K562 (cell line): Measurements from ENCODE around the gene MRPL55. TPM values are rescaled to one million over a fixed set of nuclear protein-coding genes. Genes with fewer than 3 reads are reported as not detected.
A peak's percentile ranks its signal among the peaks of the same experiment; 100 is the strongest.

Experiments
- ATAC-seq: fragments of 200-7000 bp; cut with Tn5 transposase; 3 replicates; pipeline ENCODE4 v1.9.1; 2020; ENCODE audit warnings: moderate library complexity
- Bru-seq: library from RNA; stranded (reverse); fragments of 400-500 nt; gene quantifications from one replicate; lab custom pipeline; 2021; lab: Mats Ljungman, UMichigan
- BruChase-seq, 2 experiments: library from RNA; stranded (reverse); fragments of 400-500 nt; gene quantifications; one replicate each; lab custom pipeline; 2021; lab: Mats Ljungman, UMichigan
- BruUV-seq: library from RNA; stranded (reverse); fragments of 400-500 nt; replicated peaks from 2 replicates; lab custom pipeline; 2021; lab: Mats Ljungman, UMichigan
- CTCF ChIA-PET: fragments of 300-600 bp; formaldehyde crosslinking; extraction: SDS; loops from one replicate; lab custom pipeline; 2021; ENCODE audit warnings: low intra/inter-chr PET ratio; lab: Yijun Ruan, JAX
- POLR2A ChIA-PET: fragments of 300-600, 350-650 bp; sonication (Branson Sonifier 250); formaldehyde crosslinking; extraction: SDS; loops from one replicate; lab custom pipeline; 2021; ENCODE audit warnings: antibody characterized with exemption, inconsistent platforms; lab: Yijun Ruan, JAX
- DNase-seq, 4 experiments: peaks; one replicate each; pipeline versions ENCODE4 v3.0.0 to v3.0.0-alpha.2; 2011 to 2018; ENCODE audit warnings: low spot score in 3 of 4, mixed read lengths in 3 of 4; ENCODE audit errors: extremely low read depth in 1 of 4
- FAIRE-seq: peaks from 2 replicates; lab custom pipeline; 2011; peaks lifted over from hg19 to GRCh38; lab: Jason Lieb, UNC
- H2AFZ ChIP-seq: 2 replicates; pipeline ENCODE4 v1.6.0; 2011; ENCODE audit warnings: low read depth, low read length, control low read depth, inconsistent platforms
- H3K27ac ChIP-seq: fragments of 200-600 bp; 3 replicates; pipeline ENCODE4 v1.8.0; 2011; ENCODE audit warnings: low read depth, mild to moderate bottlenecking, control low read depth, inconsistent platforms, low read length, moderate library complexity, mixed read lengths; ENCODE audit errors: extremely low read depth
- H3K27me3 ChIP-seq, 2 experiments: fragments of 300-600 bp in 1 of 2; 2 replicates in 1 of 2; 3 replicates in 1 of 2; pipeline versions ENCODE4 v1.6.0 to v1.8.0; 2011; ENCODE audit warnings: inconsistent platforms in 2 of 2, low read length in 2 of 2, mild to moderate bottlenecking in 1 of 2, mixed read lengths in 1 of 2, moderate library complexity in 1 of 2; ENCODE audit not compliant: control insufficient read depth in 2 of 2, insufficient read depth in 2 of 2
- H3K36me3 ChIP-seq: fragments of 300-600 bp; 3 replicates; pipeline ENCODE4 v1.8.0; 2011; ENCODE audit warnings: mild to moderate bottlenecking, low read length, inconsistent platforms; ENCODE audit not compliant: control insufficient read depth, insufficient read depth
- H3K4me1 ChIP-seq, 2 experiments: fragments of 200-600 bp in 1 of 2; replicated peaks in 1 of 2; 2 replicates in 1 of 2; 3 replicates in 1 of 2; pipeline versions ENCODE4 v1.5.1 to v1.8.0; 2011; ENCODE audit warnings: inconsistent platforms in 2 of 2, low read length in 2 of 2, mild to moderate bottlenecking in 1 of 2, mixed read lengths in 1 of 2, moderate library complexity in 1 of 2; ENCODE audit not compliant: control insufficient read depth in 2 of 2, insufficient read depth in 2 of 2
- H3K4me2 ChIP-seq: 2 replicates; pipeline ENCODE4 v1.6.1; 2011; ENCODE audit warnings: low read length, control low read depth, inconsistent platforms, mixed read lengths; ENCODE audit not compliant: insufficient read depth
- H3K4me3 ChIP-seq: fragments of 200-600 bp; sonication (generic), shearing (Covaris generic); 2 replicates; pipeline ENCODE4 v1.5.1; 2016; ENCODE audit warnings: control low read depth, inconsistent platforms
- H3K79me2 ChIP-seq: fragments of 200-600 bp; 3 replicates; pipeline ENCODE4 v1.8.0; 2011; ENCODE audit warnings: low read length, inconsistent platforms; ENCODE audit not compliant: control insufficient read depth, insufficient read depth
- H3K9ac ChIP-seq, 2 experiments: 2 replicates each; pipeline versions ENCODE4 v1.6.0 to v1.6.1; 2011; ENCODE audit warnings: low read depth in 2 of 2, low read length in 2 of 2, control low read depth in 1 of 2, inconsistent platforms in 1 of 2, mild to moderate bottlenecking in 1 of 2, mixed read lengths in 1 of 2; ENCODE audit not compliant: insufficient read depth in 1 of 2
- H3K9me1 ChIP-seq: one replicate; pipeline ENCODE4 v1.6.0; 2011; ENCODE audit warnings: inconsistent platforms, mild to moderate bottlenecking, low read length, moderate library complexity; ENCODE audit not compliant: control insufficient read depth, insufficient read depth
- H3K9me3 ChIP-seq: replicated peaks from 2 replicates; pipeline ENCODE4 v1.5.1; 2011; ENCODE audit warnings: low read depth, low read length, inconsistent platforms; ENCODE audit not compliant: control insufficient read depth, insufficient read depth
- H4K20me1 ChIP-seq: replicated peaks from 2 replicates; pipeline ENCODE4 v1.6.1; 2011; ENCODE audit warnings: low read length, inconsistent platforms, mixed read lengths; ENCODE audit not compliant: control insufficient read depth, insufficient read depth
- AFF4 ChIP-seq: sonication (generic); formaldehyde crosslinking; IDR thresholded peaks from 2 replicates; pipeline ENCODE4 v1.8.0; 2023; ENCODE audit warnings: mild to moderate bottlenecking, missing genetic modification reagents
- BMI1 ChIP-seq: fragments of 150-350 bp; IDR thresholded peaks from 2 replicates; pipeline ENCODE4 v1.6.1; 2014; ENCODE audit warnings: low read length
- DPF2 ChIP-seq: fragments of 450-650 bp; IDR thresholded peaks from 2 replicates; pipeline ENCODE4 v1.6.1; 2016
- IRF2 ChIP-seq: sonication (generic); formaldehyde crosslinking; IDR thresholded peaks from 2 replicates; pipeline ENCODE4 v1.8.1; 2022; ENCODE audit warnings: mild to moderate bottlenecking, missing genetic modification reagents
- RBM17 ChIP-seq: fragments of 200-400 bp; formaldehyde crosslinking; IDR thresholded peaks from 2 replicates; pipeline ENCODE4 v1.6.1; 2017; ENCODE audit warnings: low read depth, mild to moderate bottlenecking, low read length, borderline replicate concordance
- STAT6 ChIP-seq: sonication (generic); formaldehyde crosslinking; IDR thresholded peaks from 2 replicates; pipeline ENCODE4 v1.8.1; 2023; ENCODE audit warnings: mild to moderate bottlenecking, missing genetic modification reagents
- WGBS: fragments of 100-300 bp; shearing (Covaris generic); methylation state at CpG from one replicate; pipeline ENCODE4 v1.1.6; 2016; ENCODE audit warnings: low coverage, mixed read lengths; ENCODE audit not compliant: insufficient coverage; ENCODE audit errors: missing lambda C conversion rate; 5-methylcytosine and 5-hydroxymethylcytosine counted together
- in situ Hi-C: fragments of 300-500 bp; cut with MboI; formaldehyde crosslinking; loops from 4 replicates; pipeline ENCODE4 v1.15.0; 2018; ENCODE audit warnings: inconsistent platforms, mixed read lengths
- intact Hi-C: fragments of 100-400 bp; cut with micrococcal nuclease; formaldehyde crosslinking; loops from 2 replicates; pipeline ENCODE4 v1.14.2; 2022
- long read RNA-seq, 3 experiments: library from polyadenylated mRNA in 2 of 3; library from RNA in 1 of 3; unstranded in 2 of 3; stranded (forward) in 1 of 3; transcript quantifications; one replicate each; pipeline ENCODE4 v2.0.0, GENCODE V29; 2019 to 2022
- polyA minus RNA-seq, 3 experiments: library from RNA; depleted of rRNA, polyadenylated mRNA; stranded (reverse); fragments of >200 nt; gene quantifications; 2 replicates each; pipeline ENCODE4 v1.2.3, GENCODE V29; 2011
- polyA plus RNA-seq, 8 experiments: library from polyadenylated mRNA; depleted of rRNA in 4 of 8; stranded (reverse) in 5 of 8; unstranded in 3 of 8; fragments of >200 nt; fragmentation: Nextera tagmentation in 2 of 8; fragmentation: Illumina TruSeq in 1 of 8; extraction: Ambion mirVana in 2 of 8; extraction: Trizol in 1 of 8; gene quantifications; 2 replicates each; pipeline versions ENCODE4 v1.2.1 to v1.2.3, GENCODE V29; 2011 to 2014; ENCODE audit warnings: inconsistent platforms in 1 of 8, missing spikeins in 1 of 8
- total RNA-seq, 7 experiments: library from RNA; depleted of rRNA in 6 of 7; stranded (reverse); fragments of >200 nt in 6 of 7; fragmentation: Illumina TruSeq in 2 of 7; extraction: Trizol in 2 of 7; gene quantifications; 2 replicates each; pipeline versions ENCODE4 v1.2.1 to v1.2.3, GENCODE V29; 2011 to 2021; ENCODE audit warnings: low replicate concordance in 1 of 7

Gene MRPL55
- 49.1 and 124 TPM in 2 replicates for total RNA-seq (2011; cell fraction: chromatin; rRNA removed; ENCODE audit: low replicate concordance)
- total RNA-seq (2011; cell fraction: nucleolus; rRNA removed) = 125 and 127 TPM in 2 replicates
- total RNA-seq (2011; cell fraction: nucleoplasm; rRNA removed) = 91.0 and 99.2 TPM in 2 replicates
- total RNA-seq (2014; rRNA removed) = 228 and 230 TPM in 2 replicates
- 26.7 and 47.2 TPM in 2 replicates for total RNA-seq (2014; rRNA removed; fragmentation: Illumina TruSeq; extraction: Trizol)
- 83.8 and 90.1 TPM in 2 replicates for total RNA-seq (2015; rRNA removed; fragmentation: Illumina TruSeq; extraction: Trizol)
- total RNA-seq (2021) = 112 and 120 TPM in 2 replicates
- polyA plus RNA-seq (2011; rRNA removed) = 65.9 and 115 TPM in 2 replicates
- 142 and 334 TPM in 2 replicates for polyA plus RNA-seq (2011; cell fraction: cytosol; rRNA removed)
- polyA plus RNA-seq (2011; cell fraction: nucleus; rRNA removed) = 277 and 406 TPM in 2 replicates
- polyA plus RNA-seq (2012) = 90.3 and 111 TPM in 2 replicates
- polyA plus RNA-seq (2014; fragmentation: Illumina TruSeq; extraction: Trizol) = 81.0 and 93.0 TPM in 2 replicates
- 10 to 100 TPM; 34.9 to 77.0 TPM for polyA plus RNA-seq (2014; fragmentation: Nextera tagmentation; extraction: Ambion mirVana)
- 154 and 166 TPM in 2 replicates for polyA plus RNA-seq (2014; rRNA removed)
- polyA minus RNA-seq (2011; rRNA and poly(A)+ RNA removed) = 25.6 and 46.0 TPM in 2 replicates
- polyA minus RNA-seq (2011; cell fraction: cytosol; rRNA and poly(A)+ RNA removed) = 61.9 and 66.6 TPM in 2 replicates
- 48.2 and 76.1 TPM in 2 replicates for polyA minus RNA-seq (2011; cell fraction: nucleus; rRNA and poly(A)+ RNA removed)
- percentile 93 among the genes with signal in this experiment for Bru-seq, nascent RNA
- percentile 76 among the genes with signal in this experiment for BruChase-seq, experiment 1, labeled RNA remaining after a 2-hour chase
- BruChase-seq, experiment 2, labeled RNA remaining after a 6-hour chase = percentile 75 among the genes with signal in this experiment
- long read RNA-seq, experiment 1, transcript MRPL55-203 (5 exons, 744 nt) = minor isoform, 29 of 241 reads
- long read RNA-seq, experiment 1, transcript MRPL55-204 (4 exons, 661 nt) = major isoform, 39 of 241 reads
- long read RNA-seq, experiment 1, transcript MRPL55-201 (5 exons, 632 nt) = minor isoform, 9 of 241 reads
- long read RNA-seq, experiment 1, transcript MRPL55-207 (4 exons, 834 nt) = minor isoform, 11 of 241 reads
- long read RNA-seq, experiment 1, partial matches to known transcripts = 67 of 241 reads
- long read RNA-seq, experiment 1, other reads (novel, unspliced or antisense) = 54 of 241 reads
- long read RNA-seq, experiment 2, transcript MRPL55-203 (5 exons, 744 nt) = major isoform, 28 of 147 reads
- long read RNA-seq, experiment 2, transcript MRPL55-214 (4 exons, 603 nt) = minor isoform, 11 of 147 reads
- long read RNA-seq, experiment 2, transcript MRPL55-201 (5 exons, 632 nt) = minor isoform, 11 of 147 reads
- long read RNA-seq, experiment 2, transcript MRPL55-204 (4 exons, 661 nt) = minor isoform, 14 of 147 reads
- long read RNA-seq, experiment 2, partial matches to known transcripts = 1 of 147 reads
- long read RNA-seq, experiment 2, other reads (novel, unspliced or antisense) = 53 of 147 reads
- long read RNA-seq, experiment 3, transcript MRPL55-203 (5 exons, 744 nt) = major isoform, 52 of 183 reads
- long read RNA-seq, experiment 3, transcript MRPL55-201 (5 exons, 632 nt) = minor isoform, 16 of 183 reads
- long read RNA-seq, experiment 3, transcript MRPL55-204 (4 exons, 661 nt) = minor isoform, 46 of 183 reads
- long read RNA-seq, experiment 3, transcript MRPL55-217 (4 exons, 565 nt) = minor isoform, 12 of 183 reads
- long read RNA-seq, experiment 3, partial matches to known transcripts = 4 of 183 reads
- long read RNA-seq, experiment 3, other reads (novel, unspliced or antisense) = 24 of 183 reads

GRCh38 chr1:228109073-228109961 lies at the start of gene MRPL55:
Gene MRPL55 (minus strand): TSS chr1:228109299. CDS start chr1:228108260, 1,039 bp downstream.
- POLR2A ChIA-PET = interaction anchor here (0.6 to 2.5 kb wide), 8 partner anchors 10 to 159 kb away, joined by 3 to 22 read pairs (median 3); no protein-coding TSS in a partner anchor
- Histone ChIP-seq H2AFZ (peak within 1 kb of the TSS; percentile 94), H4K20me1 (no peaks in the 10 kb centered on the region), H3K4me3 (peak within 1 kb of the TSS; percentile 81), H3K9me3 (no peaks in the 10 kb centered on the region), H3K9me1 (no peaks in the 10 kb centered on the region), H3K79me2 (peaks cover 27% of the 10 kb centered on the region), H3K27ac (peak within 1 kb of the TSS; percentile 77), H3K27me3 (no peaks in the 10 kb centered on the region), H3K36me3 (peaks cover 29% of the 10 kb centered on the region; the same call in 2 of the 3 replicates), H3K9ac (peak within 1 kb of the TSS; percentile 86 to 99), H3K4me2 (peak within 1 kb of the TSS; percentile 97), H3K4me1 (peaks cover 16 to 41% of the 10 kb centered on the region in 2 experiments; a peak in 4 of 5 replicates)
- intact Hi-C loops = no loop called here
- in situ Hi-C loops = no loop called here
- peak; percentile 96 to 99 (median 98) for DNase-seq
- 1% methylated on average over 49 of the region's 66 CpGs for WGBS
- CTCF ChIA-PET = no interaction called here
- ATAC-seq = peak; percentile 92
- peak; percentile 98 for FAIRE-seq
- BruUV-seq = no TSS peak
- peak; percentile 12; the same call in 1 of the 2 replicates for TF ChIP-seq STAT6
- no peak for TF ChIP-seq RBM17
- no peak for TF ChIP-seq IRF2
- no peak for TF ChIP-seq BMI1
- no peak; the same call in 1 of the 2 replicates for TF ChIP-seq AFF4
- TF ChIP-seq DPF2 = peak; percentile 64; the same call in 1 of the 2 replicates
